IMR-90 (cell line): ENCODE results near the gene VDR. TPM values are rescaled to one million over a fixed set of nuclear protein-coding genes. Genes with fewer than 3 reads are reported as not detected.

Experiments used
- ATAC-seq: fragments of 200-7000 bp; cut with Tn5 transposase; 2 replicates; pipeline ENCODE4 v1.9.1; 2020; ENCODE audit warnings: low read depth, mild to moderate bottlenecking, moderate library complexity
- BruUV-seq: library from RNA; stranded (reverse); fragments of 400-500 nt; replicated peaks from 2 replicates; lab custom pipeline; 2021; lab: Mats Ljungman, UMichigan
- CTCF ChIA-PET: fragments of 300-600 bp; formaldehyde crosslinking; extraction: SDS; loops from one replicate; lab custom pipeline; 2021; ENCODE audit warnings: antibody characterized with exemption; lab: Yijun Ruan, JAX
- POLR2A ChIA-PET: fragments of 300-600 bp; sonication (Branson Sonifier 250); formaldehyde crosslinking; loops from one replicate; lab custom pipeline; 2022; ENCODE audit warnings: antibody characterized with exemption; ENCODE audit not compliant: unreplicated experiment; lab: Charles Lee
- DNase-seq: peaks from one replicate; pipeline ENCODE4 v3.0.0; 2013
- H2AFZ ChIP-seq: replicated peaks from 2 replicates; pipeline ENCODE3; 2013; ENCODE audit warnings: low read length, mild to moderate bottlenecking; ENCODE audit not compliant: poor library complexity
- H2AK5ac ChIP-seq: 2 replicates; pipeline ENCODE4 v1.6.1; 2013; ENCODE audit warnings: low read depth, low read length, inconsistent platforms
- H2AK9ac ChIP-seq: replicated peaks from 2 replicates; pipeline ENCODE3; 2013; ENCODE audit warnings: mild to moderate bottlenecking, low read depth, low read length, moderate library complexity; ENCODE audit not compliant: poor library complexity
- H2BK120ac ChIP-seq: 2 replicates; pipeline ENCODE4 v1.6.1; 2013; ENCODE audit warnings: low read depth, low read length, inconsistent platforms
- H2BK15ac ChIP-seq: 3 replicates; pipeline ENCODE4 v1.6.1; 2013; ENCODE audit warnings: low read depth, low read length, inconsistent platforms
- H2BK20ac ChIP-seq: 2 replicates; pipeline ENCODE4 v1.6.1; 2013; ENCODE audit warnings: low read depth, mild to moderate bottlenecking, inconsistent platforms, low read length, moderate library complexity
- H2BK5ac ChIP-seq: 2 replicates; pipeline ENCODE4 v1.6.1; 2013; ENCODE audit warnings: mild to moderate bottlenecking, low read depth, low read length, inconsistent platforms; ENCODE audit not compliant: poor library complexity, severe bottlenecking
- H3K14ac ChIP-seq: replicated peaks from 2 replicates; pipeline ENCODE4 v1.6.1; 2013; ENCODE audit warnings: low read depth, low read length, inconsistent platforms
- H3K18ac ChIP-seq: 2 replicates; pipeline ENCODE4 v1.6.1; 2013; ENCODE audit warnings: low read depth, low read length, control low read depth
- H3K23ac ChIP-seq: 2 replicates; pipeline ENCODE4 v1.6.1; 2013; ENCODE audit warnings: low read depth, low read length, inconsistent platforms
- H3K27ac ChIP-seq: 2 replicates; pipeline ENCODE4 v1.5.1; 2013; ENCODE audit warnings: mild to moderate bottlenecking, control low read depth, low read length; ENCODE audit not compliant: insufficient read depth
- H3K27me3 ChIP-seq: 2 replicates; pipeline ENCODE4 v1.6.1; 2013; ENCODE audit warnings: low read length; ENCODE audit not compliant: control insufficient read depth, insufficient read depth
- H3K36me3 ChIP-seq: 2 replicates; pipeline ENCODE4 v1.6.1; 2013; ENCODE audit warnings: low read length, mixed read lengths; ENCODE audit not compliant: control insufficient read depth, insufficient read depth
- H3K4ac ChIP-seq: 2 replicates; pipeline ENCODE4 v1.6.1; 2013; ENCODE audit warnings: low read depth, low read length, inconsistent platforms
- H3K4me1 ChIP-seq: 2 replicates; pipeline ENCODE4 v1.6.1; 2013; ENCODE audit warnings: low read length, mixed read lengths; ENCODE audit not compliant: control insufficient read depth, insufficient read depth
- H3K4me2 ChIP-seq: 2 replicates; pipeline ENCODE4 v1.6.1; 2013; ENCODE audit warnings: low read depth, mild to moderate bottlenecking, control low read depth, low read length, moderate library complexity
- H3K4me3 ChIP-seq: 2 replicates; pipeline ENCODE4 v1.5.1; 2013; ENCODE audit warnings: low read depth, mild to moderate bottlenecking, control low read depth, low read length, moderate library complexity; ENCODE audit not compliant: insufficient read depth
- H3K56ac ChIP-seq: 2 replicates; pipeline ENCODE4 v1.6.1; 2013; ENCODE audit warnings: low read length, inconsistent platforms; ENCODE audit not compliant: insufficient read depth; ENCODE audit errors: extremely low read depth
- H3K79me1 ChIP-seq, 2 experiments: 2 replicates each; pipeline ENCODE4 v1.6.1; 2013; ENCODE audit warnings: low read length in 2 of 2, inconsistent platforms in 1 of 2, low read depth in 1 of 2
- H3K9ac ChIP-seq: 2 replicates; pipeline ENCODE4 v1.6.1; 2013; ENCODE audit warnings: low read depth, low read length, control low read depth
- H3K9me1 ChIP-seq: 2 replicates; pipeline ENCODE4 v1.6.1; 2013; ENCODE audit warnings: low read length, inconsistent platforms; ENCODE audit not compliant: insufficient read depth
- H3K9me3 ChIP-seq: 2 replicates; pipeline ENCODE4 v1.6.1; 2013; ENCODE audit warnings: low read length; ENCODE audit not compliant: control insufficient read depth, insufficient read depth
- H4K20me1 ChIP-seq: 2 replicates; pipeline ENCODE4 v1.6.1; 2013; ENCODE audit warnings: low read length, inconsistent platforms; ENCODE audit not compliant: insufficient read depth
- H4K5ac ChIP-seq: 2 replicates; pipeline ENCODE4 v1.6.1; 2013; ENCODE audit warnings: mild to moderate bottlenecking, low read depth, low read length, control low read depth
- H4K8ac ChIP-seq, 2 experiments: 2 replicates each; pipeline ENCODE4 v1.6.1; 2013; ENCODE audit warnings: low read depth in 2 of 2, low read length in 2 of 2, control low read depth in 1 of 2, inconsistent platforms in 1 of 2
- H4K91ac ChIP-seq: 2 replicates; pipeline ENCODE4 v1.6.1; 2013; ENCODE audit warnings: low read depth, low read length, inconsistent platforms; ENCODE audit not compliant: insufficient read depth
- BHLHE40 ChIP-seq: fragments of 150-350 bp; IDR thresholded peaks from 2 replicates; pipeline ENCODE4 v1.6.1; 2016; ENCODE audit warnings: mild to moderate bottlenecking, low read depth, low read length
- CEBPB ChIP-seq: IDR thresholded peaks from 2 replicates; pipeline ENCODE4 v1.6.1; 2012; ENCODE audit warnings: low read depth, low read length, improper control_type of control experiment
- CHD1 ChIP-seq: IDR thresholded peaks from 2 replicates; pipeline ENCODE4 v1.6.1; 2012; ENCODE audit warnings: low read depth, low read length, improper control_type of control experiment
- CTCF ChIP-seq: conservative IDR thresholded peaks from 2 replicates; pipeline ENCODE4 v1.5.1; 2012; ENCODE audit warnings: mild to moderate bottlenecking, low read depth, low read length, improper control_type of control experiment
- ELK1 ChIP-seq: fragments of 150-350 bp; IDR thresholded peaks from 2 replicates; pipeline ENCODE4 v1.6.1; 2016; ENCODE audit warnings: low read depth, mild to moderate bottlenecking, low read length, moderate library complexity, borderline replicate concordance
- FOS ChIP-seq: fragments of 150-350 bp; IDR thresholded peaks from 2 replicates; pipeline ENCODE4 v1.6.1; 2016; ENCODE audit warnings: low read depth, low read length
- MAFK ChIP-seq: IDR thresholded peaks from 2 replicates; pipeline ENCODE4 v1.6.1; 2012; ENCODE audit warnings: low read depth, low read length, improper control_type of control experiment
- NFE2L2 ChIP-seq: fragments of 150-350 bp; IDR thresholded peaks from 2 replicates; pipeline ENCODE4 v1.6.1; 2016; ENCODE audit warnings: low read depth, mild to moderate bottlenecking, low read length
- POLR2A ChIP-seq: IDR thresholded peaks from 2 replicates; pipeline ENCODE4 v1.6.1; 2012; ENCODE audit warnings: mild to moderate bottlenecking, low read depth, low read length
- RAD21 ChIP-seq: IDR thresholded peaks from 2 replicates; pipeline ENCODE4 v1.6.1; 2012; ENCODE audit warnings: low read length, improper control_type of control experiment
- RCOR1 ChIP-seq: IDR thresholded peaks from 2 replicates; pipeline ENCODE4 v1.6.1; 2012; ENCODE audit warnings: mild to moderate bottlenecking, low read length, improper control_type of control experiment; ENCODE audit not compliant: insufficient replicate concordance
- RFX5 ChIP-seq: IDR thresholded peaks from 2 replicates; pipeline ENCODE4 v1.8.0; 2012; ENCODE audit warnings: low read depth, mild to moderate bottlenecking, low read length, moderate library complexity
- USF2 ChIP-seq: fragments of 150-350 bp; IDR thresholded peaks from 2 replicates; pipeline ENCODE4 v1.6.1; 2017; ENCODE audit warnings: mild to moderate bottlenecking, antibody characterized with exemption, low read length, low read depth
- WGBS, 2 experiments: methylation state at CpG; one replicate each; pipeline versions ENCODE4 v1.1.5 to v1.1.7; 2013; ENCODE audit warnings: missing lambda C conversion rate in 2 of 2; ENCODE audit not compliant: insufficient read length in 1 of 2; ENCODE audit errors: extremely low coverage in 2 of 2; 5-methylcytosine and 5-hydroxymethylcytosine counted together
- dilution Hi-C: fragments of 300-500 bp; cut with HindIII; formaldehyde crosslinking; loops from one replicate; pipeline ENCODE4 v1.14.3; 2018; ENCODE audit warnings: low sequenced_read_pairs; ENCODE audit not compliant: unreplicated experiment
- in situ Hi-C: fragments of 300-500 bp; cut with MboI; formaldehyde crosslinking; loops from 3 replicates; pipeline ENCODE4 v1.14.3; 2019; ENCODE audit warnings: low sequenced_read_pairs, inconsistent platforms, mixed read lengths
- intact Hi-C: fragments of 100-400 bp; cut with micrococcal nuclease; formaldehyde crosslinking; loops from 2 replicates; pipeline ENCODE4 v1.10.0; 2022
- polyA plus RNA-seq, 3 experiments: library from polyadenylated mRNA; depleted of rRNA; stranded (reverse); fragments of >200 nt; gene quantifications; 2 replicates each; pipeline ENCODE4 v1.2.3, GENCODE V29; 2012; ENCODE audit warnings: low replicate concordance in 1 of 3
- total RNA-seq: library from RNA; depleted of rRNA; stranded (reverse); fragments of >200 nt; gene quantifications from 2 replicates; pipeline ENCODE4 v1.2.3, GENCODE V29; 2012

Gene VDR
- total and polyA plus RNA-seq, 2 of the 4 experiments (the other 2 are of a cell fraction) = 5.4 to 8.5 TPM

- Histone ChIP-seq H4K8ac (no peak overlapping the region; a peak in 1 of 4 replicates), H2BK15ac (peak overlapping the region; percentile 50; the same call in 1 of the 3 replicates), H3K4me2 (peak overlapping the region; percentile 14; the same call in 1 of the 2 replicates), H4K5ac (no peak overlapping the region), H4K91ac (no peak overlapping the region), H3K27me3 (peaks cover 11% of the 10 kb centered on the region; the same call in 1 of the 2 replicates), H2AK9ac (no peak overlapping the region), H3K9me3 (no peaks in the 10 kb centered on the region), H3K27ac (no peak overlapping the region), H4K20me1 (no peaks in the 10 kb centered on the region; the same call in 1 of the 2 replicates), H3K36me3 (no peaks in the 10 kb centered on the region), H3K79me1 (no peaks in the 10 kb centered on the region), H3K18ac (no peak overlapping the region), H3K23ac (no peak overlapping the region), H3K4ac (no peak overlapping the region), H3K4me1 (peaks cover 12% of the 10 kb centered on the region), H3K56ac (no peak overlapping the region), H2AFZ (peak overlapping the region; percentile 74), H2BK120ac (no peak overlapping the region), H3K9ac (no peak overlapping the region; the same call in 1 of the 2 replicates), H2BK5ac (no peak overlapping the region), H3K14ac (0 out of 2 replicates have a peak overlapping the region, but pooled peaks have one; percentile 10), H3K9me1 (peaks cover 2% of the 10 kb centered on the region; the same call in 1 of the 2 replicates), H2AK5ac (peak overlapping the region; percentile 48; the same call in 1 of the 2 replicates), H2BK20ac (no peak overlapping the region), H3K4me3 (no peak overlapping the region)
- TF ChIP-seq USF2 (no peak), POLR2A (no peak), BHLHE40 (no peak), ELK1 (no peak), CTCF (no peak), RFX5 (no peak), FOS (no peak; the same call in 1 of the 2 replicates), CHD1 (no peak), RAD21 (no peak), NFE2L2 (no peak), RCOR1 (no peak), CEBPB (no peak), MAFK (no peak)
- ATAC-seq (peak; percentile 53), DNase-seq (peak; percentile 41)
- in situ Hi-C loops = no loop called here
- dilution Hi-C loops = no loop called here
- POLR2A ChIA-PET = interaction anchor here (0.6 kb wide), 1 partner anchor 136 kb away, joined by 8 read pairs; no protein-coding TSS in a partner anchor
- BruUV-seq = no TSS peak
- 69% methylated on average over 14 of the region's 27 CpGs; no CpG with 5 or more reads in 1 of the 2 experiments for WGBS, 2 experiments
- CTCF ChIA-PET = interaction anchor here (0.6 to 1.6 kb wide), 5 partner anchors 9 to 245 kb away, joined by 3 to 8 read pairs (median 5); partner anchors contain the start of gene VDR
- intact Hi-C loops = loop anchor here (5.0 kb wide), 2 partner anchors 44 to 94 kb away; partner anchors contain the start of gene VDR
Observed at GRCh38 chr12:47946413-47947323, 41.9 kb upstream of the VDR start.
